Mesendoderm (in vitro differentiated cells): Measurements from ENCODE around the gene HAP1.

ENCODE experiments used
- DNase-seq: peaks from one replicate; pipeline ENCODE4 v3.0.0; 2013
- H2AK5ac ChIP-seq: 2 replicates; pipeline ENCODE4 v1.6.1; 2013; ENCODE audit warnings: low read length, inconsistent platforms
- H2BK120ac ChIP-seq: 2 replicates; pipeline ENCODE4 v1.6.1; 2013; ENCODE audit warnings: low read depth, mild to moderate bottlenecking, low read length, moderate library complexity, mixed read lengths
- H2BK15ac ChIP-seq: replicated peaks from 2 replicates; pipeline ENCODE4 v1.6.1; 2013; ENCODE audit warnings: low read depth, mild to moderate bottlenecking, moderate library complexity
- H2BK5ac ChIP-seq: 2 replicates; pipeline ENCODE4 v1.6.1; 2013; ENCODE audit warnings: low read length, inconsistent platforms
- H3K18ac ChIP-seq: 2 replicates; pipeline ENCODE4 v1.6.1; 2013; ENCODE audit warnings: mild to moderate bottlenecking, low read length, mixed read lengths
- H3K23ac ChIP-seq: one replicate; pipeline ENCODE4 v1.6.1; 2013; ENCODE audit warnings: low read length
- H3K27ac ChIP-seq: 2 replicates; pipeline ENCODE4 v1.5.1; 2013; ENCODE audit warnings: low read depth, mild to moderate bottlenecking, inconsistent platforms, low read length, moderate library complexity
- H3K27me3 ChIP-seq: 2 replicates; pipeline ENCODE4 v1.6.1; 2013; ENCODE audit warnings: low read length, control low read depth, mild to moderate bottlenecking, inconsistent platforms; ENCODE audit not compliant: insufficient read depth, poor library complexity
- H3K36me3 ChIP-seq: 2 replicates; pipeline ENCODE4 v1.6.1; 2013; ENCODE audit warnings: low read length, inconsistent platforms; ENCODE audit not compliant: control insufficient read depth, insufficient read depth
- H3K4ac ChIP-seq: one replicate; pipeline ENCODE4 v1.6.1; 2013; ENCODE audit warnings: low read depth, mild to moderate bottlenecking, low read length, moderate library complexity
- H3K4me1 ChIP-seq: 2 replicates; pipeline ENCODE4 v1.6.1; 2013; ENCODE audit warnings: low read depth, low read length, inconsistent platforms; ENCODE audit not compliant: control insufficient read depth
- H3K4me2 ChIP-seq: 2 replicates; pipeline ENCODE4 v1.6.1; 2013; ENCODE audit warnings: low read length
- H3K4me3 ChIP-seq: 2 replicates; pipeline ENCODE4 v1.5.1; 2013; ENCODE audit warnings: mild to moderate bottlenecking, low read length
- H3K56ac ChIP-seq: one replicate; pipeline ENCODE4 v1.6.1; 2013; ENCODE audit warnings: low read length
- H3K79me1 ChIP-seq: 2 replicates; pipeline ENCODE4 v1.6.1; 2013; ENCODE audit warnings: low read length, inconsistent platforms
- H3K79me2 ChIP-seq: 2 replicates; pipeline ENCODE4 v1.6.1; 2013; ENCODE audit warnings: mild to moderate bottlenecking, low read length; ENCODE audit not compliant: control insufficient read depth, insufficient read depth
- H3K9ac ChIP-seq: 2 replicates; pipeline ENCODE4 v1.6.1; 2013; ENCODE audit warnings: low read length, inconsistent platforms
- H4K5ac ChIP-seq: one replicate; pipeline ENCODE4 v1.6.1; 2013; ENCODE audit warnings: low read length
- H4K8ac ChIP-seq: one replicate; pipeline ENCODE4 v1.6.1; 2013; ENCODE audit warnings: low read depth, mild to moderate bottlenecking, control low read depth, low read length, moderate library complexity
- WGBS: extraction: QIAGEN DNeasy Blood & Tissue Kit; methylation state at CpG from one replicate; pipeline ENCODE4 v1.1.7; 2013; ENCODE audit warnings: low lambda C conversion rate, missing lambda C conversion rate; ENCODE audit not compliant: insufficient coverage; ENCODE audit errors: extremely low coverage; 5-methylcytosine and 5-hydroxymethylcytosine counted together

The HAP1 gene

DNA sequence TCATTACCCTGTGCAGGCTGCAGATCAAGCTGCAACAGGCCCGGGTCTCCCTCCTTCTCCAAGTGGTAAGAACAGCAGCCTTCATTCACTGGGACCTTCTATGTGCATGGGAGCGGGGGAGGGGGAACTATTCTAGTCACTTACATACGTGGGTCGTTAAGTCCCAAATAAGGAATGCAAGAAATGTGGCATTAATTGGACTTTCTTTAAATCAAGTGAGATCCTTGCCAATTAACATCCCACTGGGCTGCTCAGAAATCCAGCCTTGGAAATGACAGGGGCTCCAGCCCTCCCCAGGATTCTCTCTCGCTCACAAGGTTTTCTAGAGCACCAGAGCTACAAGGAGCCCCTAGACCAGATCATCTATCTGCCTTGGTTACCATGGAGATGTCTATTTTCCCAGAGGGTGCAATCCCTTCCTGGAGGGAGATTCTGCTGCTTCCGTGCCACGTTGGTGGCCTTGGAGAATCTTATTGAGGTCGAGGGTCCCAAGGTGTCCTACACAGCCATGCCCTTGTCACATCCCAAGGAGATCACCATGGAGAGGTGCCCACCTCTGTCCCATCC, 50.9 kb downstream of the HAP1 start:
- Histone ChIP-seq H4K8ac (no peak overlapping the region), H4K5ac (no peak overlapping the region), H3K9ac (no peak overlapping the region), H3K4me3 (no peak overlapping the region), H3K4ac (no peak overlapping the region), H3K79me1 (no peaks in the 10 kb centered on the region), H3K4me1 (no peaks in the 10 kb centered on the region), H3K4me2 (no peak overlapping the region), H3K18ac (no peak overlapping the region), H3K23ac (no peak overlapping the region), H2BK15ac (no peak overlapping the region), H2AK5ac (no peak overlapping the region), H3K79me2 (no peaks in the 10 kb centered on the region), H3K36me3 (no peaks in the 10 kb centered on the region), H2BK5ac (no peak overlapping the region), H3K56ac (no peak overlapping the region), H2BK120ac (no peak overlapping the region), H3K27ac (no peak overlapping the region), H3K27me3 (no peaks in the 10 kb centered on the region)
- no peak for DNase-seq
- WGBS: no CpG with 5 or more reads among the region's 8 CpGs

DNA sequence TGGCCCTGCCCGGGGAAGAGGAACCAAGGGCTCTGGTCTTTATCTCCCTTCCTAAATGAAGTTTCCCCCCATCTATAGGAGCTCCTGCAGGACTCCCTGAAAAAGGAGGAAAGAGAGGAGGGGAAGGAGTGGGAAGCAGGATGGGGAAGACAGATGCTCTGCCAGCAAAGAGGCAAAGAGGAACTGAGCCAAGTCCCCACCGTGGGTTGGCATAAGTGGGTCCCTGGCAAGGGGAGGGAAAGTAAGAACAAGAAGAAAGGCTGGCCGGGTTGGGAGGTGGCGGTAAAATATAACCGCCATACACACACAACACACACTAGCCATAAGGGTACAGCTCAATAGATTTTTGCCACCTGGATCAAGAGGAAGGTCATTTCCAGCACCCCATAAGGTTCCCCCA, 51.8 kb downstream of the HAP1 start:
- H3K9ac ChIP-seq: no peak overlapping the region
- no peak overlapping the region for H2BK15ac ChIP-seq
- H3K4ac ChIP-seq: no peak overlapping the region
- H3K4me3 ChIP-seq: no peak overlapping the region
- H3K36me3 ChIP-seq: no peaks in the 10 kb centered on the region
- no peak overlapping the region for H2BK120ac ChIP-seq
- H2AK5ac ChIP-seq: no peak overlapping the region
- H3K56ac ChIP-seq: no peak overlapping the region
- DNase-seq: no peak
- H3K27ac ChIP-seq: no peak overlapping the region
- H3K79me1 ChIP-seq: no peaks in the 10 kb centered on the region
- H2BK5ac ChIP-seq: no peak overlapping the region
- no peaks in the 10 kb centered on the region for H3K27me3 ChIP-seq
- no peak overlapping the region for H4K5ac ChIP-seq
- WGBS: no CpG with 5 or more reads among the region's 5 CpGs
- H3K4me1 ChIP-seq: no peaks in the 10 kb centered on the region
- no peak overlapping the region for H3K4me2 ChIP-seq
- no peak overlapping the region for H3K18ac ChIP-seq
- no peak overlapping the region for H3K23ac ChIP-seq
- H3K79me2 ChIP-seq: no peaks in the 10 kb centered on the region
- no peak overlapping the region for H4K8ac ChIP-seq

DNA sequence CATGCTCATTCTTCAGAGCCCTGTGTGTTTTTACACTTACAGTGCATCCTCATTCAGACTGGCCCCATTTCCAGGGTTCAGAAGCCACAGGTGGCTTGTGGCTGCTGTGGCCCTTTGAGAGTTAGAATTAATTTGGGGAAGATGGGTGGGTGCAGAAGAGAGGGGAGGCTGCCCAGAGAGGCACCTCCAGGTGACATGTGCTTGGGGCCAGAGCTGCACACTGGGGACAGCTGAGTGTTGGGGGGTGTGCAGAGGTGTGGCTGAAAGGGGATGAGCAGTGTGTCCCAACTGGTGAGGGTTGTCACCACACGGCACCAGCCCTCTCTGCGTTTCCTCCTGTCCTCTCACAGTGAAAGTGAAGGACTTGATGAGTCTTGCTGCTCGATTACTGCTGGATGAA, 52.7 kb downstream of the HAP1 start:
- no peak overlapping the region for H3K23ac ChIP-seq
- no peaks in the 10 kb centered on the region for H3K27me3 ChIP-seq
- H3K4me3 ChIP-seq: no peak overlapping the region
- H3K4me1 ChIP-seq: no peaks in the 10 kb centered on the region
- no peak overlapping the region for H2BK120ac ChIP-seq
- H3K27ac ChIP-seq: no peak overlapping the region
- H2BK15ac ChIP-seq: no peak overlapping the region
- H3K79me2 ChIP-seq: no peaks in the 10 kb centered on the region
- no peak for DNase-seq
- no peak overlapping the region for H3K4ac ChIP-seq
- no peak overlapping the region for H4K8ac ChIP-seq
- no peaks in the 10 kb centered on the region for H3K36me3 ChIP-seq
- no peaks in the 10 kb centered on the region for H3K79me1 ChIP-seq
- H3K4me2 ChIP-seq: no peak overlapping the region
- no peak overlapping the region for H3K9ac ChIP-seq
- no peak overlapping the region for H4K5ac ChIP-seq
- no CpG with 5 or more reads among the region's 3 CpGs for WGBS
- H2AK5ac ChIP-seq: no peak overlapping the region
- no peak overlapping the region for H2BK5ac ChIP-seq
- no peak overlapping the region for H3K18ac ChIP-seq
- no peak overlapping the region for H3K56ac ChIP-seq

DNA sequence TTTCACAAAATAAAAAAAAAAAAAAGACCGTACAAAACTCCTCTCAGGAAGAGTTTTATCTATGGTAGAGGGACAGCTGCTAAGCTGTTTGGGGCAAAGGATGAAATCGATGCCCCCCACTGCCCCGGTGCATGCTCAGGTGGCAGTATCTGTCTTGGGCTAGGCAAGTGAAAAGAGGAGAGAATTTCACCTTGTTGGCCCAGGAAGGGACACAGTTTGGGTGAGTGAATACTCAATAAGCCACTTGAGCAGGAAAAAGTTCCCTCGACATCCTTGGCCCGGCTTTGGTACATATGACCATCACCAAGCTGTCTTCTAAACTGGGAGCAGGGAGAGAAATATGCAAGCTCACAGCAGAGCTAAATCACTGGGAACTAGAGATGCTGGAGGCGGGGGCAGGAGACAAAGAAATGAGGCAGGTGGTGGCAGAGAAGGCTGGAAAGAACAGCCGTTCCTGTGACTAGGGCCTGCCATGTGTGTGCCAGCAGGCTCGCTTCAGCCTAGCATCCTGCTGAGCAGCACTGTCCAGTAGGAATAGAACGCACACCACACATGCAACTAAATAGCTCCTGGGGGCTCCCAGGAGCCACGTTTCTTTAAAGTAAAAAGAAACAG, 53.9 kb downstream of the HAP1 start:
- Histone ChIP-seq H3K27me3 (no peaks in the 10 kb centered on the region), H2BK120ac (no peak overlapping the region), H3K23ac (no peak overlapping the region), H3K56ac (no peak overlapping the region), H3K4me3 (no peak overlapping the region), H4K5ac (no peak overlapping the region), H3K4me1 (peaks cover 2% of the 10 kb centered on the region), H3K36me3 (no peaks in the 10 kb centered on the region), H3K79me2 (no peaks in the 10 kb centered on the region), H2BK15ac (no peak overlapping the region), H3K79me1 (no peaks in the 10 kb centered on the region), H2AK5ac (no peak overlapping the region), H4K8ac (no peak overlapping the region), H3K4ac (no peak overlapping the region), H3K9ac (no peak overlapping the region), H3K27ac (no peak overlapping the region), H3K4me2 (no peak overlapping the region), H3K18ac (no peak overlapping the region), H2BK5ac (no peak overlapping the region)
- no CpG with 5 or more reads among the region's 10 CpGs for WGBS
- no peak for DNase-seq

DNA sequence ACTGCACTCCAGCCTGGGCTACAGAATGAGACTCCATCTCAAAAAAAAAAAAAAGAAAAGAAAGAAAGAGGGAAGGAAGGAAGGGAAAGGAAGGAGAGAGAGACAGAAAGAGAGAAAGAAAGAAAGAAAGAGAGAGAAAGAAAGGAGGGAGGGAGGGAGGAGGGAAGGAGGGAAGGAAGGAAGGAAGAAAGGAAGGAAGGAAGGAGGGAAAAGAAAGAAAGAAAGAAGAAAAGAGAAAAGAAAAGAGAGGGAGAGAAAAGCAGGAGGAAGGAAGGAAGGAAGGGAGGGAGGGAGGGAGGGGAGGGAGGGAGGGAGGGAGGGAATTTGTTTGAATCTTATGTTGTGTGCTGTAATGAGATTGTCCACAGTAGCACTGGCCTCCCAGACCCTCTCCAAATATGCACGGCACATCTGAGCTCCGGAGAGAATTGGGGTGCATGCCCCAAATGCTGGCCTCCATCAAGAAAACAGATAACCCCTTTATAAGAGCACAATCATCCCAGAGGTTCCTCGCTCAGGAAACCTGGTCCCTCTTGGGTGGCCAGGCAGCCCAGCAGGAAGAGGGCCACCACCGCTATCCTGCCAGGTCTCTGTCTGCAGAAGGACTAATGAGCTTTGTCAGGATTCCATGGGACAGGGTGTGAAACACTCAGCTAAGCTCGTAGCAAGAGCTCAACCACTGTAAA, 54.6 kb downstream of the HAP1 start:
- no peak for DNase-seq
- no peak overlapping the region for H2AK5ac ChIP-seq

More for the DNA sequence above, 54.6 kb downstream of the HAP1 start:
- Histone ChIP-seq H3K4me1 (peaks cover 2% of the 10 kb centered on the region), H2BK120ac (no peak overlapping the region), H2BK5ac (no peak overlapping the region), H3K18ac (no peak overlapping the region), H3K56ac (no peak overlapping the region), H3K23ac (no peak overlapping the region), H2BK15ac (no peak overlapping the region), H3K4ac (no peak overlapping the region), H3K4me3 (no peak overlapping the region), H3K79me1 (no peaks in the 10 kb centered on the region), H4K8ac (no peak overlapping the region), H3K36me3 (no peaks in the 10 kb centered on the region), H3K9ac (no peak overlapping the region), H3K4me2 (no peak overlapping the region), H4K5ac (no peak overlapping the region), H3K27me3 (no peaks in the 10 kb centered on the region), H3K27ac (no peak overlapping the region), H3K79me2 (no peaks in the 10 kb centered on the region)
- WGBS: no CpG with 5 or more reads among the region's 5 CpGs
